Activated T-helper 1 cell treated with Interleukin-2 at 50 U/mL for 16 hours (primary cell): Measurements from ENCODE around the gene RNF227.
"Not testable (repeated sequence)": the region's sequence is repeated elsewhere in the genome, so short reads cannot be mapped to it uniquely, and the experiment has no call there.

ENCODE experiments used
- DNase-seq: peaks from one replicate; pipeline ENCODE4 v3.0.0-alpha.2; 2020; ENCODE audit warnings: low read depth

RNF227 gene

GRCh38 chr17:7915611-7916384, at the start of gene RNF227:
TSS of gene RNF227 (minus strand) at chr17:7916289. CDS start at chr17:7916195, 94 bp downstream.
- peak; percentile 69 for DNase-seq

- DNase-seq, result no peak
Measured at GRCh38 chr17:7961421-7961820, 45.3 kb upstream of the RNF227 start.

GRCh38 chr17:7959503-7960253, 43.6 kb upstream of the RNF227 start:
- no peak for DNase-seq

- DNase-seq, result no peak
Measured at GRCh38 chr17:7956228-7956965, 40.3 kb upstream of the RNF227 start.

DNA sequence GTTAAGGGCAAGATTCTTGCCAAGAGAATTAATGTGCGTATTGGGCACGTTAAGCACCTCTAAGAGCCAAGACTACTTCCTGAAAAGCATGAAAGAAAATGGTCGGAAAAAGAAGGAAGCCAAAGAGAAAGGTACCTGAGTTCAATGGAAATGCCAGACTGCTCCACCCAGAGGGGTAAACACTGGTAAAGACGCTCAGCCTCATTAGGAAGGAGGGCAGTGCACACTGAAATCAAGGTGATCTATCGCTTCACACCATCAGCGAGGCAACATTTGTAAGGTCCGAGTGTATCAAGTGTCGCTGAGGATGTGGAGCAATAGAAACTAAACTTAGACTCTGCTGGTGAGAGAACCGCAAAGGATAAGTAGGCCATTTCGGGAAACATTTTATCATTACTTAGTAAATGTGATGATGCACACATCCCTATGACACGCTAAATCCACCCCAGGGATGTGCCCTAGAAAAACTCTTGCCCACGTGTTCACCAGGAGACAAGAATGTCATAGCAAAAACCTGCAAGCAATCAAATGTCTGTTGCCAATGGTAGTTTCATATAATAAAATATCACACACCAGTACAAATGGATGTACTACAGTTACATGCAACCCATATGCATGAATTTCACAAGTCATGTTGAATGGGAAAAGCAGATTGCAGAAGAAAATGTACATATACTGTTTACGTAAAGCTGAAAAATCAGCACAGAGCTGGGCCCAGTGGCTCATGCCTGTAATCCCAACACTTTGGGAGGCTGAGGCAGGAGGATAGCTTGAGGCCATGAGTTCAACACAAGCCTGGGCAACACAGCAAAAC, 39.5 kb upstream of the RNF227 start:
- no peak for DNase-seq

DNA sequence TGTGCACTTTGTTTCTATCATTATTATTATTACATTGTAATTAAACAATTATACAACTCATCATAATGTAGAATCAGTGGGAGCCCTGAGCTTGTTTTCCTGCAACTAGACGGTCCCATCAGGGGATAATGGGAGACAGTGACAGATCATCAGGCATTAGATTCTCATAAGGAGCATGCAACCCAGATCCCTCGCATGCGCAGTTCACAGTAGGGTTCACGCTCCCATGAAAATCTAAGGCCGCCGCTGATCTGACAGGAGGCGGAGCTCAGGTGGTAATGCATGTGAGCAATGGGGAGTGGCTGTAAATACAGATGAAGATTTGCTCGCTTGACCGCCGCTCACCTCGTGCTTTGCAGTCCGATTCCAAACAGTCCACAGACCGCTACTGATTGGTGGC, 37.2 kb upstream of the RNF227 start:
- DNase-seq, result not testable (repeated sequence)

GRCh38 chr17:7951143-7951792, 35.2 kb upstream of the RNF227 start:
- DNase-seq, result no peak

DNA sequence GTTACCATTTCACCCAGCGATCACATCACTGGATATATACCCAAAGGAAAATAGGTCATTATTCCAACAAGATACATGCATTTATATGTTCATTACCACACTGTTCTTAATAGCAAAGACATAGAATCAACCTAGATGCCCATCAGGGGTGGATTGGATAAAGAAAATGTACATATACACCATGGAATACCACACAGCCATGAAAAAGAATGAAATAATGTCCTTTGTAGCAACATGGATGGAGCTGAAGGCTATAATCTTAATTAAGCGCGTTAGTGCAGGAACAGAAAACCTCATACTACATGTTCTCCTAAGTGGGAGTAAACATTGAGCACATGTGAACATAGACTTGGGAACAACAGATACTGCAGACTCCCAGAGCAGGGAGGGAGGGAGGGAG, 34.5 kb upstream of the RNF227 start:
- no peak for DNase-seq

DNA sequence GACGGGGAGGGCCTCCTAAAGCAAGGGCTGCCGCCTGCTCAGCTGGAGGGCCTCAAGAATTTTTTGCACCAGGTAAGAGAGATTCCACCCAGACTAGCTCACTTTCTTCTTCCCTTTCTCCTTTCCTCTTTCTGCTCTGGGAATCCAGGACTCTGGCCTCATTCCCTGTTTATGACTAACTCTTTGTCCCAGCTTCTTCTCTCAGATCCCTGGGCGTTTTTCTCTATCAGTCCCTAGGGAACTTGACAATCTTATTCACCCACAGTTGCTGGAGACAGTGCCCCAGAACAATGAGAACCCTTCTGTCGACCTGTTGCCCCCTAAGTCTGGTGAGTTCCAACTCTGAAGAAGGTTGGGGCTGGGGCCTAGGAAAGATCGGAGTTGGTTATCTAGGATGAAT, 31.6 kb upstream of the RNF227 start:
- no peak for DNase-seq

GRCh38 chr17:7946441-7946840, 30.4 kb upstream of the RNF227 start:
- no peak for DNase-seq

GRCh38 chr17:7945651-7946050, 29.6 kb upstream of the RNF227 start:
- DNase-seq, result no peak

DNA sequence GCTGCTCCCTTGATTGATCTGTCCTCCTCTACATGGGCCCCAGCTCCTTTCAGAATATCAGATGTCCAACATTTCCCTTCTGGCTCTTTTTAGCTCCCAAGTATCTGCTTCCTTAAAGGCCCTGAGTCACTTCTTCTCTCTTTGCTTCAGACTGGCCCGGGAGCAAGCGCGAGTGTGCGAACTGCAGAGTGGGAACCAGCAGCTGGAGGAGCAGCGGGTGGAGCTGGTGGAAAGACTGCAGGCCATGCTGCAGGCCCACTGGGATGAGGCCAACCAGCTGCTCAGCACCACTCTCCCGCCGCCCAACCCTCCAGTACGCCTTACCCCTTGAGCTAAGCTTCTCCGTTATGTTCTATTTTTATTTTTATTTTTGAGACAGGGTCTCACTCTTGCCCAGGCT, 28.2 kb upstream of the RNF227 start:
- DNase-seq, result no peak

- no peak for DNase-seq
Measured at GRCh38 chr17:7943291-7943690, 27.2 kb upstream of the RNF227 start.

- DNase-seq, result no peak
Measured at GRCh38 chr17:7940743-7941142, 24.7 kb upstream of the RNF227 start.

- no peak for DNase-seq
Measured at GRCh38 chr17:7940034-7940433, 23.9 kb upstream of the RNF227 start.

GRCh38 chr17:7935859-7936258, 19.8 kb upstream of the RNF227 start:
- DNase-seq, result no peak

- DNase-seq, result no peak
Measured at GRCh38 chr17:7932949-7933348, 16.9 kb upstream of the RNF227 start.

GRCh38 chr17:7932483-7932891, 16.4 kb upstream of the RNF227 start:
- no peak for DNase-seq

DNA sequence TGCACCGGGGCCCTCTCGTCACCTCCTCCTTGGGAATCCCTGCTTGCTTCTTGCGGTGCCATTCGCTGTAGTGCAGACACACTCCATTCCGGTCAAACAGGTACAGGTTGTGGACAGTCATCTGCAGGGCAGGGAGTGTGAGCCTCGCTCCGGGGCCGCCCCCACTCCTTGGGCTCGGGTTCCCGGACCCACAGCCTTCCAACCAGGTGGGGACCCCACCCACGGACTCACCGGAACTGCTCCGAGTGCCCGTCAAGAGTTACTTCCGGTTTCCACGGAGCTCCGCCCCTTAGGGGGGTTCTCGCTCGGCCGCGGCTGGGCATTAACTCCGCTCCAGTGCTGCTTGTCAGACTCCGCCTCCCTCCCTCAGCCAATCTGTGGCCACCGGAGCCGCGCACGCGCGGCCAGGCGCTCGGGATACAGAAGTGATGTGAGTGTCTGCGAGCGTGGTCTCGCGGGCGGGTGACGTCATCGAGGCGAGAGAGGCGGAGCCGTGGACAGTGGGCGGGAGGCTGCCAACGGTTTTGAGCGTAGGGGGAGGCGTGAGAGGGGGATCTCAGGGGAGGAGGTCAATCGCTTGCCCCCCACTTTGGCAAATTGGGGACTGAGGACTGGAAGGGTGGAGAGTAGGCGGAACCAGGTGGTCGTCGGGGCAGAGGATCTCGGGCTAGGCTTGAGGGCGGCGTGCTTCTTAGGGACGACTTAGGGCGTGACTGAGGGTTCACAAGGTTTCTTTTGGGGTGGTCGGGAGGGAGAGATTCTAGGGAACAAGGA, 15.8 kb upstream of the RNF227 start, which contains the start of the genes CNTROB and TRAPPC1:
Gene CNTROB, plus strand, starts transcription at position 498 of the 774 bp plus-strand sequence. CDS start 874 bp downstream, outside the sequence.
Gene TRAPPC1, minus strand, starts transcription at position 238 of the 774 bp plus-strand sequence. Its CDS starts 117 bp downstream, at position 121.
- DNase-seq, result peak; percentile 99
